ENCODE measurements around the gene PXMP2.
"Not testable (repeated sequence)": the region's sequence is repeated elsewhere in the genome, so short reads cannot be mapped to it uniquely, and the experiment has no call there.

The PXMP2 gene

GRCh38 chr12:132747896-132748295 is 60.5 kb downstream of the PXMP2 start:
- DNase-seq (ENCODE audit: low read depth in 2 of 2) = no peak

DNA sequence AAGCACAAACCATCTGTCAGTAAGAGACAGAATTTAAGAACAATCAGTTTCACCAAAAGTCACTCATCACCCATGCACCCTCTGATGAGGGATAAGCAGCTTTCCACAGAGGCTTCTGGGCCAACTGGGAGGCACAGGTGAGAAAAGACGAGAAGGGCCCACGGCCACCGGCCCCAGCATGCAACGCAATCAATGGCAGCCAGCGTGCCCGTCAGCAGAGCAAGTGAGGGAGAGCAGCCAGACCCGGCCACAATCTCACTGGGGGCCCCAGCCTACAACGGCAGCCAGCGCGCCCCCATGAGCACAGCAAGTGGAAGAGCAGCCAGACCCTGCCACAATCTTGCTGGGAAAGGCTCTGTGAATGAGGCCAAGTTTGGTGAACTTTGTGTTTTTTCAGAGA is 60.9 kb downstream of the PXMP2 start:
- no peak for DNase-seq (ENCODE audit: low read depth in 2 of 2)

GRCh38 chr12:132753670-132754069 is 66.3 kb downstream of the PXMP2 start:
- DNase-seq (ENCODE audit: low read depth in 2 of 2) = not testable (repeated sequence)

DNA sequence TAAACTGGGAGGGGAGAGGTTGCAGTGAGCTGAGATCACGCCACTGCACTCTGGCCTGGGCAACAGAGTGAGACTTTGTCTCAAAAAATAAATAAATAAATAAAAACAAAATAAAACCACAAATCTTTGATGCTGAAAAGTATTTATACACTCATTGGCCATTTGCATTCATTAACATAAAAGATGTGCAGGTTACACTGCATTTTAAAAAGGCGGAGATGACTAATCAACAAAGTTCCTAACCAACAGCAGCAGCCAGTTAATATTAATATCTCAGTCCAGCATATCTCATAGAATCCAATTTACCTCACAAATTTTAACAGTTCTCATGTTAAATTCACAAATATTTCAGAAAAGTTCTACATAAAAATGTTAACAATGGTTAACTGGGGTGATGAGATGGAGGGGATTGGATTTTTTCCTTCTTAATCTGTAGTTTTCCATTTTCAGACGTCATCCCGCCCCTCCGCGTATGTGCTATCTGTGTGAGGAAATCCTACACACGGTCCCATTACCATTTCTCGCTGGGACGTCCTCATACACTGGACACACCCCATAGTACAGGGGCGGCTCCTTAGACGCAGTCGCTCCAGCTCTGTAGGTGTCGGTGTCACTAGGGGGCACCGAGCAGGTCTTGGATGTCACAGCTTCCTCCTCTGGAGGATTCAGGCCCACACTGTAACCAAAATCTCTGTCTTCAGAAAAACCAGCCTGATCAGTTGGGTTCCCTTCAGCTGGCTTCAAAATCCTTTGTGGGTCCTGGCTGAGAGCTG is 67.0 kb downstream of the PXMP2 start:
- DNase-seq (ENCODE audit: low read depth in 2 of 2) = no peak

All from stimulated activated CD4-positive, alpha-beta T cell treated with anti-CD3 and anti-CD28 coated beads, Interleukin-1b, Interleukin-23, amount 100 ng/mL, for 1 hour (primary cell).